ENCODE results near the gene STPG4. TPM values are rescaled to one million over a fixed set of nuclear protein-coding genes. Genes with fewer than 3 reads are reported as not detected.

STPG4 gene
- total RNA-seq, 1 donor from 2014 or later: 2.9 TPM

DNA sequence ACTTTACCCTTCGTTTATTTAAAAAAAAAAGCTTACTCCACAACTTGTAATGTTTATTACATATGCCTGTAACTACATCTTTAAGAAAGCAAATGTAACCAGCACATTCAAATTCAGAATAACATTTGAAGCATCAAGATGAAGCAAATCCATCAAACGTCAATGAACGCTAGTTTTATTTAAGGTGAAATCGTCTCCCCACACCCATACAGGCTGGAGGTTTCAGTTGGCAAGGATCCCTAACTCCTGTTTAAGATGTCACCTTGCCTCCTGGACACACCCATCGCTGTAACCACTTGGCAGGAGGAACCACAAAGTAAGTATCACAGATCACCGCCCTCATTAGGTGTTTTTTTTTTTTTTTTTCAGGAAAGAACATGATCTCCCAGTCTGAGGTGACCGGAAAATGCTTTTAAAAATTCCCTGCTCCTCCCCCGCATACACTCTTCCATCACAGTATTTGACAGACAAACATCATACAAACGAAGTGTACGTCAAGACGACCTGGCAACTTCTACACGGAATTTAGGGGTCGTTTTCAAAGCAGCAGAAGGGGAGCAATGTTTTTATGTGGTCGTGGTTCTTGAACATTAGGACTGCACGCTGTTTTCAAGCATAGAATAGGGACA, 19.7 kb upstream of the STPG4 start:
- peaks cover 60% of the 10 kb centered on the region for H3K4me1 ChIP-seq
- intact Hi-C loops (cut with DNase I): no loop called here
- H3K36me3 ChIP-seq: no peaks in the 10 kb centered on the region
- peak overlapping the region; percentile 85 to 93 for H3K4me3 ChIP-seq
- H3K27me3 ChIP-seq: no peaks in the 10 kb centered on the region
- TF ChIP-seq POLR2AphosphoS5 (IDR thresholded peaks at IDR 0.05; ENCODE audit: insufficient read depth in 1 of 2, low read depth in 1 of 2) (peak in 1 of 2 donors; percentile 61), POLR2A (IDR thresholded peaks at IDR 0.05) (no peak)
- TF ChIP-seq, protein P1, sequence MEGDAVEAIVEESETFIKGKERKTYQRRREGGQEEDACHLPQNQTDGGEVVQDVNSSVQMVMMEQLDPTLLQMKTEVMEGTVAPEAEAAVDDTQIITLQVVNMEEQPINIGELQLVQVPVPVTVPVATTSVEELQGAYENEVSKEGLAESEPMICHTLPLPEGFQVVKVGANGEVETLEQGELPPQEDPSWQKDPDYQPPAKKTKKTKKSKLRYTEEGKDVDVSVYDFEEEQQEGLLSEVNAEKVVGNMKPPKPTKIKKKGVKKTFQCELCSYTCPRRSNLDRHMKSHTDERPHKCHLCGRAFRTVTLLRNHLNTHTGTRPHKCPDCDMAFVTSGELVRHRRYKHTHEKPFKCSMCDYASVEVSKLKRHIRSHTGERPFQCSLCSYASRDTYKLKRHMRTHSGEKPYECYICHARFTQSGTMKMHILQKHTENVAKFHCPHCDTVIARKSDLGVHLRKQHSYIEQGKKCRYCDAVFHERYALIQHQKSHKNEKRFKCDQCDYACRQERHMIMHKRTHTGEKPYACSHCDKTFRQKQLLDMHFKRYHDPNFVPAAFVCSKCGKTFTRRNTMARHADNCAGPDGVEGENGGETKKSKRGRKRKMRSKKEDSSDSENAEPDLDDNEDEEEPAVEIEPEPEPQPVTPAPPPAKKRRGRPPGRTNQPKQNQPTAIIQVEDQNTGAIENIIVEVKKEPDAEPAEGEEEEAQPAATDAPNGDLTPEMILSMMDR (IDR thresholded peaks at IDR 0.05): no peak
- no peaks in the 10 kb centered on the region for H3K9me3 ChIP-seq
- no peak for DNase-seq (ENCODE audit: extremely low spot score in 2 of 2)
- H3K27ac ChIP-seq: peak overlapping the region; percentile 99

GRCh38 chr2:47173986-47174732, 19.1 kb upstream of the STPG4 start:
- peaks cover 66% of the 10 kb centered on the region for H3K4me1 ChIP-seq
- H3K27me3 ChIP-seq: no peaks in the 10 kb centered on the region
- no peaks in the 10 kb centered on the region for H3K9me3 ChIP-seq
- intact Hi-C loops (cut with DNase I): no loop called here
- H3K27ac ChIP-seq: peak overlapping the region; percentile 99
- no peaks in the 10 kb centered on the region for H3K36me3 ChIP-seq
- TF ChIP-seq POLR2A (IDR thresholded peaks at IDR 0.05): no peak
- TF ChIP-seq POLR2AphosphoS5 (IDR thresholded peaks at IDR 0.05; ENCODE audit: insufficient read depth in 1 of 2, low read depth in 1 of 2): no peak
- TF ChIP-seq, protein P1 (IDR thresholded peaks at IDR 0.05): no peak
- DNase-seq (ENCODE audit: extremely low spot score in 2 of 2): no peak
- H3K4me3 ChIP-seq: peak overlapping the region; percentile 85 to 93

DNA sequence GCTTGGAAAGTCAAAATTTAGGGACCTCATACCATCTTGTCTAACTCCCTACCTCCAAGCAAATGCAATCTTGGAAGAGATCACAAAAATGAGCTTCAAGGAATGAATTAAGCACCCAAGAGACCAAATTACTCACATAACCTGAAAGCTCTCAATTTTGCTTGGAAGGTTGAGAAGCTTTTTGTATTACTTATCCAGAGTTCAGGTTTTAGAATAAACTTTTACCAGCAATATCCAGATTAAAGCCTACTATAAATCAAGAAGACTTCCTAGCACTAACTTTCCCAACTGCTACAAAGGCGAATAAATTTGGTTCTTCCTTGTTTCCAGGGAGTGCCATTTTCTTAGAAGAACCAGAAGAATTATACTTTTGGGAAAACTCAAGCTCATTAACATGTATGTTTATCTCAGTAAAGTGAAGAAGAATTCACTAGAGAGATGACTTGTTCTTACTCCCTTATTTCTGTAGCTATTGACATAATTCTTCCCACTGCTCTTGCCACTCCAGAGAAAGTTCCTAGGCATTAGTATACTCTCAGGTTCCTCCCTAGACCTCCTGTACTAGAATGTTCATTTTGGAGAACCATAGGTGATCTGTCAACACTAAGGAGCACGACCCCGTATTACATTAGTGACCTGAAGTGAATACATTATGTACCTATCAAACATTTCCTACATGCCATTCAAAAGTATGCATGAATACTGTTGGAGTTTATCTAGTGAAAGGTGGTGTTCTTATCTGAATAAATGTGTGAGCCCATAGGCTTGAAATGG, 18.0 kb upstream of the STPG4 start:
- intact Hi-C loops (cut with DNase I): no loop called here
- Histone ChIP-seq H3K36me3 (peaks cover 0 to 8% of the 10 kb centered on the region in 2 donors), H3K27ac (peak overlapping the region; percentile 99), H3K9me3 (no peaks in the 10 kb centered on the region), H3K27me3 (no peaks in the 10 kb centered on the region), H3K4me1 (peaks cover 77% of the 10 kb centered on the region), H3K4me3 (peak overlapping the region; percentile 9 to 93)
- DNase-seq (ENCODE audit: extremely low spot score in 2 of 2): no peak
- TF ChIP-seq, protein P1 (IDR thresholded peaks at IDR 0.05): no peak
- no peak for TF ChIP-seq POLR2A (IDR thresholded peaks at IDR 0.05)
- TF ChIP-seq POLR2AphosphoS5 (IDR thresholded peaks at IDR 0.05; ENCODE audit: insufficient read depth in 1 of 2, low read depth in 1 of 2): no peak

DNA sequence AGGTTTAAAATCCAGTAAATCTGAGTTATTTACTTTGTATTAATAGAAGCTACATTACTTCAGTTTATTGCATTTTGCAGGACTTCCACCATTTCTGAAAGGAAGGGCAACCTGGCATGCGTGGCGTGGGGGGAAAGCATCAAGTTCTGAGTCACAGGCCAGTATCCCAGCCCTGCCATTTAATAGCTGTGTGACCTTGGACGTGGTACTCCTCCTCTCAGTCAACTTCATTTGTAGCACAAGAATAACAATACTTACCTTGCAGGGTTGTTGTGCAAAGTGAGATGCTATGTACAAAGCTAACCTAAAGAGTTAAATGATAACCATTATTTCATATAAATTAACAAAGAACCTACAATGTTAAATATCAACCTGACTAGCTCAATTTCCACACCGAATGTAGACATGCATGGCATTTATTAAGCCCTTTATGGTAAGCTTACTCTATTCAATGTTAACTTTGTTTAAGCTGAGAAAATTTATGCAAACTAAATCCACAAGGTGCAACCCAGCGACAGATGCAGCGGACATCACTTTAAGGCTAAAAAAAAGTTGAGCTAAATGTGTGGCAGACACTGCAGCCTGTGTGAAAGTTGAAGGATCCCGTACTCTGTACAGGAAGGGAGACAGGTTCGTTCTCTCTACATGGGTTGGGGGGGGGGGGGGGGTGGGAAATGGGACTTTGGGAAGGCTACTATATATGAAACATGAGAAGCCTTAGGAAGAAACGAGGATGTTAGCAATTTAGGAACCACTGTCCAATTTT, 17.2 kb upstream of the STPG4 start:
- TF ChIP-seq POLR2AphosphoS5 (IDR thresholded peaks at IDR 0.05; ENCODE audit: insufficient read depth in 1 of 2, low read depth in 1 of 2): no peak
- no peak for TF ChIP-seq POLR2A (IDR thresholded peaks at IDR 0.05)
- TF ChIP-seq, protein P1 (IDR thresholded peaks at IDR 0.05): no peak
- peak overlapping the region; percentile 9 to 93 for H3K4me3 ChIP-seq

More for the DNA sequence above, 17.2 kb upstream of the STPG4 start:
- intact Hi-C loops (cut with DNase I): no loop called here
- no peak overlapping the region for H3K27ac ChIP-seq
- H3K27me3 ChIP-seq: no peaks in the 10 kb centered on the region
- no peaks in the 10 kb centered on the region for H3K9me3 ChIP-seq
- H3K4me1 ChIP-seq: peaks cover 75% of the 10 kb centered on the region
- peaks cover 0 to 12% of the 10 kb centered on the region in 2 donors for H3K36me3 ChIP-seq
- DNase-seq (ENCODE audit: extremely low spot score in 2 of 2): no peak
